GM03348 (cell line): ENCODE results near the gene IFI44L.

ENCODE experiments used
- DNase-seq: peaks from one replicate; pipeline ENCODE4 v3.0.0; 2012; ENCODE audit warnings: low spot score

Gene IFI44L

GRCh38 chr1:78641558-78641957 lies 21.3 kb downstream of the IFI44L start:
- no peak for DNase-seq

GRCh38 chr1:78645723-78646122 lies 25.5 kb downstream of the IFI44L start:
- no peak for DNase-seq

GRCh38 chr1:78647238-78647637 lies 27.0 kb downstream of the IFI44L start:
- DNase-seq = no peak

DNA sequence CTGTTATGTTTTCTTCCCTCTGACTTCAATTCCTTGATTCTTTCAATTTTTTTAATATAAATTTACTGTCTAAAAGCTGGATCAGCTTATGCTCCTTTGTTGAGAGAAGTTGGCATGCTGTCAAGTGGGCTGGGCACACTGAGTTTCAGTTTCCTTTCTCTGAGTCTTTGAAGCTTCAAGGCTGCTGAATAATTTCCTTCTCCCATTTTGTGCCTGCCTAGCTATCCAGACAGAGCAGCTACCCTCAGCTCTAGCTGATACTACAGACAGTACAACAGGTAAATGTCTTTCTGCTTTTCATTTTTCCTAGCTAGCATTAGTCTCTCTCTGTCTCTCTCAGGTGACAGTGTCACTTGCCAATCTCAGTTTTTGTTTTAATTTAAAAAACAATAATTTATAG lies 29.4 kb downstream of the IFI44L start, which contains the start of gene IFI44:
IFI44 (plus strand) TSS at position 204 of the 400 bp plus-strand sequence. CDS start 365 bp downstream, outside the sequence.
- peak; percentile 74 for DNase-seq

GRCh38 chr1:78650114-78650660 lies 29.9 kb downstream of the IFI44L start:
- DNase-seq = peak; percentile 12

GRCh38 chr1:78651241-78651640 lies 31.0 kb downstream of the IFI44L start:
- no peak for DNase-seq

GRCh38 chr1:78652019-78652560 lies 31.8 kb downstream of the IFI44L start:
- no peak for DNase-seq

DNA sequence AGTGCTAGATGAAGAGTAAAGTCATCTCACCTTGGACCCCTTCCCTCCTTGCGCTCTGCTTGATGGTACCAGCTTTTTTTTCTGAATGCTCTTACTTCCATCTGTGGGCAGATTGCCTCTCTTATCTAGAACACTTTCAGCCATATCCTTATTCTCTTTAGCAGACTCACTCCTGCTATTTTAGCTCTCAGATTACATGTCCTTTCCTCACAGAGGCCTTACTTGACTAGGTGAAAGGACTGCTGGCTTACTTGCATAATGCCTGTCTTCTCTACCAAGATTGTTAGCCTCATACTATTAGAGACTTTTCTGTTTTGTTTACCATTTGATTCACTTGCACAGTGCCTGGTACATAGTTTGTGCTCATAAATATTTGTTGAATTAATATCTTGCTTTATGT lies 38.7 kb downstream of the IFI44L start:
- no peak for DNase-seq

DNA sequence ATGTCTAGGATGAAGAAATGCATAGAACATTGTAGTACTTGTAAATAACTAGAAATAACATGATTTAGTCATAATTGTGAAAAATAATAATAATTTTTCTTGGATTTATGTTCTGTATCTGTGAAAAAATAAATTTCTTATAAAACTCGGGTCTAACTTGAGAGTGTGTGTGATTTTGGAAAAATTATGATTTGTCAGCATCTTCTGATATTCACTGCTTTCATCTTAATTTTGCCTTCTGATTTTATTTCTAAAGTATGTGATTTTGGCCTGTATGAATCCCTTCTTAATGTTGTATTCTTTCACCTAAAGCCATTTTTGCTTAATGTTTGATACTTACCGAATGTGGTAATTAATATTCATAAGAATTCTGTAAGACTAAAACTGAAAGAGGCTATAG lies 43.7 kb downstream of the IFI44L start:
- no peak for DNase-seq

- DNase-seq = no peak
These were observed 44.5 kb downstream of the IFI44L start for GRCh38 chr1:78664763-78665162.

DNA sequence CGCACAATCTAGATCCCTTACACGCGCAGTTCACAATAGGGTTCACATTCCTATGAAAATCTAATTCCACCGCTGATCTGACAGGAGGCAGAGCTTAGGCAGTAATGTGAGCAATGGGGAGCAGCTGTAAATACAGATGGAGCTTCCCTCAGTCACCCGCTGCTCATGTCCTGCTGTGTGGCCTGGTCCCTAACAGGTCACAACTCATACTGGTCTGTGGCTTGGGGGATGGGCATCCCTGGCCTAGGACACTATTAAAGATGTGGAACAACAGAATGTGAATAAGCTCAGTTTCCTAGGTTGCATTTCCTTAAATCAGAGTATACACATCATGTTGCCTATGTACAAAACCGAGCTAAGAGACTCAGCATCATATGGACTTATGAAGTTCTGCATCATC lies 45.6 kb downstream of the IFI44L start:
- DNase-seq = no peak

DNA sequence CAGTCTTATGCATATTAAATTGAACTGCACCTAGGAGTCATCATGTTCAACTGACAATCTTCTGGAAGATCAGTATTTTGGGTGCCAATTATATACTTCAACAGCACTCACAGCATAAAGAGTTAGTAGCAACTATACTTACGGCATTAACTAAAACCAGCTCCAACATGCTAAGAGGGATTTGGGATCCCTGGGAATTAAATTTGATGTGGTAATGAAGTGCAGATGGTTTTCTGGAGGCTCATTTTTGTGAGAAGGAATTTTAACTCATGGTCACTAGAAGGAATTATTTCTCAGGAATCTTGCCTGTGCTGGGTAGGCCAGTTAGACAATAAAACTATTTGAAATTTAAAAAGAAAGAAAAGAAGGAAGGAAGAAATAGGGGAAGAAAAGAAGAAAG lies 47.7 kb downstream of the IFI44L start:
- DNase-seq = no peak

GRCh38 chr1:78668427-78668826 lies 48.2 kb downstream of the IFI44L start:
- no peak for DNase-seq

DNA sequence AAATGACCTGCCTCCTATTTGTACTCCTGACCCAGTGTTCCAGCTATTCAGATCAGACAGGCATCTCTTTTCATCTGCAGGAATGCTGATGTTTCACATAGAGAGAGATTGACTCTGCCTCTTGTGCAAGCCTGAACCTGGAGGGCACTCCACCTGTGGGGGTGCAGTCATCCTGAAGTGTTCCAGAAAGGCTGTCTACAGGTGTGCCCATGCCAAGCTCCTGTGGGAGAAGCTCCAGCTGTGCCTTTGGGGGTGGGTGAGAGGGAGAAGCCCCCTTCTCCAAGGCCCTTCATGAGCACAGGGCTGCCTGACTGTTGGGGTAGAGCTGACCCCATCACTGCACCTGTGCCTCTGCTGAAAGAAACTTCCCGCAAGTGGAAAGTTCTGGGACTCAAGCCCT lies 52.2 kb downstream of the IFI44L start:
- DNase-seq = no peak

DNA sequence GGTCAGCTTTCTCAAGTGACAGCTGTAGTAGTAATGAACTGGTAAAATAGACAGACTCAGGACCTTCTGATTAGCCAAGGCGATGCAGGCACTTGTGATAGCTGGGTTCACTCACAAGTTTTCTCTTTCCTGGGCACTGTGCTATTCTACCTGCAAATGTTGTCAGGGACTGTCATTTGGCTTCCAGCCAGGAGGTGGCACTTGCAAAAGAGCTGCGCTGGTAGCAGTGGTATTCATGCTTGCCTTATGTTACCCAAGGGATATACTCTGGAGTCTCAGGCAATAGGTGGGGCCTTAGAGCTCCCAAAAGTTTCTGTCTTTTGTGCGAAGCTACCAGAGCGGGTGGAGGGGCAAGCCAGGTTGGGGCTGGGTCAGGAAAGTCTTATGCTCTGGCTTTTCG lies 52.9 kb downstream of the IFI44L start:
- DNase-seq = no peak

DNA sequence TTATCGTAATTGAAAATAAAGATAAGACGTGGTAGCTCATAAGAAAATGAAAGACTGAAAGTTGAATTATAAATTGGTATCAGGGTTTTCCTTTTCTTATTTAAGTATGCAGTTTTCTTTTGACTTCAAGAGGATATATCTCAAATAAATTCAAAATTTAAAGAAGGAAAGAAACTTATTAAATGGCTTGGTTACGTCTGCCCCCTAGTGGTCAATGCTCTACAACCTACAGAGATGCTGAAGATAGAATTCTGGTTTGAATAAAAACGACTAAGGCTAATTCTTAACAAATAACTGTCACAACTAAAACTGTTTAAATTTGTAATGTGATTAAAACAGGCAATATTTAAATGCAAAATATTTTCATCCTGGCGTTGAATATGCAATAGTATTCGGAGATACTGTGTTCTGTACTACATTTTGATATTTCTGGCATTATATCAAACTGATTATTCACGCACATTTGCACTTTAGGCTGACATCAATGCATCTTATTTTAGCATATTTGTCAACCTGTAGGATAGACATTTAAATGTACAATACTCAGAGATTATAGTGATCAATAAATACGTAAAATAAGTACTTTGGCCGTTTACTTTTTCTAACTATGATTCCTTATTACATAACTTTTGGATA lies 56.2 kb downstream of the IFI44L start:
- peak; percentile 68 for DNase-seq

DNA sequence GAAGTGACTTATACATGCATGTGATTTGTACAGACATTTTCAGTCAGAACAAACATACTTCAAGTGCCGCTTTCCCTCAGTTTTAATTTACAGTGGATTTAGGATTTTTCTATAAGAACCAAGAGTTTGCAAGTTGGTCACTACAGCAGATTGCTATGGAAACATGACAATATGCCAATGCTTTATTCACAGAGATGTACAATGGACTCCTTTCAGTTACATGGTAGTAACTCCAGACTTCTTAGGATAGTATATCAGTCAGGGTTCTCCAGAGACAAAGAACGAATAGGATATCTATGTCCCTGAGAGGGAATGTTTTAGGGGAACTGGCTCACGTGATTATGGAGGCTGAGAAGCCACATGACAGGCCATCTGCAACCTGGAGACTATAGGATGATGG lies 56.7 kb downstream of the IFI44L start:
- DNase-seq = no peak

DNA sequence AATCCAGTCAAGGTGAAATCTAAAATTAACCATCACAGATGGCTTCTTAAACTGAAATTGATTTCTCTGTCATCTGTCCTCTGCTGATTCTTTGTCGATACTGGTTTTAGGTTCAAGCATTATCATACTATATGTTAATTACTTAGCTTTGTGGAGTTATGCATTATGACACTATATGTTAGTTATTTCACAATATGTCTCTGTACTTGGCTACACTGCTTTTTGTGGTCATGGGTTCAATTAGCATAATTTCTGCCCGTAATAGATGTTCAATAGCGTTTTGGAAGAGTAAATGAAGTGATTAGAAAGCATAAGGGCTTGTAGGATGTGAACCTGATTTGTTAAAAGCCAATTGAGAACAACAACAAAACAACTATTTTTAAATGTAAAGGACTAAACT lies 57.5 kb downstream of the IFI44L start:
- no peak for DNase-seq

- DNase-seq = no peak
These were observed 58.1 kb downstream of the IFI44L start for GRCh38 chr1:78678324-78678723.

DNA sequence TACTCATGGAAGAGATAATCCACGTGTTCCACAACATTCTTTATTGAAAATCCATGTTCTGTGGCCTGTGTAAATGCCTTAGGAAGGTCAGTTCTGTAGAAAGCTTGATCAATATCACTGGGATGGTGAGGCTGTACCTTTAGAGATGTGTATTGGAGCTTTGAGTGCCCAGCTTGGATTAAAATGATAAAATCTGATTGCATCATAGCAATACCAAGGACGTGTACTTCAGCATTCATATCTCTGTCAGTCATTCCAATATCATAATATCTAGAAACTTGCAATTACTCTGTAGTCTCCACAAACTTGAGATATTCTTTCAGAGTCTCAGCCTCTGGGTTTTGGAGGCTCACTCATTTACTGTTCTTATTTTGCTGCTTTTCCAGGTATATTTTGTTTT lies 61.0 kb downstream of the IFI44L start:
- no peak for DNase-seq

- DNase-seq = no peak
These were observed 62.2 kb downstream of the IFI44L start for GRCh38 chr1:78682496-78682895.

- no peak for DNase-seq
These were observed 62.8 kb downstream of the IFI44L start for GRCh38 chr1:78683079-78683478.

DNA sequence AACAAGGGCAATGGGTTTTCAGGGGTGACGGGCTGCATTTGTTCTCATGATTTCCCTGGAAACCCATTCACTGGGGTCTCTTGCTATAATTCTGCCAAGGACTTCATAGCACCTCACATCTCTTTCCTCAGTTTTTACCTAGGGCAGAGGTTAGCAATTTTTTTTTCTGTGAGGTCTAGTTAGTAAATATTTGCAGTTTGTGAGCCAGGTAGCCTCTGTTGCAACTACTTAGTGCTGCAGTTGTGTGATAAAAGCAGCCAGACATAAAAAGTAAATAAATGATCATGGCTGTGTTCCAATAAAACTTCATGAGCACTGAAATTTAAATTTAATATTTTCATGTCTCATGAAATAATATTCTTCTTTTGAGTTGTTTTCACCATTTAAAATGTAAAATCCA lies 67.1 kb downstream of the IFI44L start:
- no peak for DNase-seq

GRCh38 chr1:78687914-78688313 lies 67.7 kb downstream of the IFI44L start:
- DNase-seq = peak; percentile 31
